Liver (tissue), 9 donors: ENCODE measurements around the gene ABHD12. TPM values are rescaled to one million over a fixed set of nuclear protein-coding genes. Genes with fewer than 3 reads are reported as not detected.

Source experiments
- DNase-seq: peaks from one replicate; pipeline ENCODE4 v3.0.0-alpha.2; 2017; ENCODE audit warnings: low spot score
- H3K27ac ChIP-seq, 2 donors: one replicate each; pipeline ENCODE4 v1.7.0; 2013; ENCODE audit warnings: inconsistent platforms in 2 of 2, low read length in 2 of 2, control low read depth in 1 of 2, low read depth in 1 of 2, mild to moderate bottlenecking in 1 of 2
- H3K27me3 ChIP-seq, 4 donors: one replicate each; pipeline versions ENCODE4 v1.6.1 to v1.7.0; 2013; ENCODE audit warnings: low read length in 3 of 4, inconsistent platforms in 1 of 4, mild to moderate bottlenecking in 1 of 4, moderate library complexity in 1 of 4; ENCODE audit not compliant: control insufficient read depth in 4 of 4, insufficient read depth in 4 of 4
- H3K36me3 ChIP-seq, 4 donors: one replicate each; pipeline versions ENCODE4 v1.6.1 to v1.7.0; 2013; ENCODE audit warnings: low read length in 3 of 4, mild to moderate bottlenecking in 3 of 4, low read depth in 1 of 4, moderate library complexity in 1 of 4; ENCODE audit not compliant: control insufficient read depth in 4 of 4, insufficient read depth in 3 of 4
- H3K4me1 ChIP-seq, 4 donors: one replicate each; pipeline versions ENCODE4 v1.6.1 to v1.7.0; 2013; ENCODE audit warnings: low read length in 3 of 4, mild to moderate bottlenecking in 3 of 4, moderate library complexity in 1 of 4; ENCODE audit not compliant: control insufficient read depth in 4 of 4, insufficient read depth in 4 of 4
- H3K4me3 ChIP-seq, 3 donors: one replicate each; pipeline versions ENCODE4 v1.6.1 to v1.7.0; 2013; ENCODE audit warnings: low read length in 3 of 3, control low read depth in 1 of 3, low read depth in 1 of 3, mild to moderate bottlenecking in 1 of 3
- H3K9ac ChIP-seq, 2 donors: one replicate each; pipeline ENCODE4 v1.7.0; 2013; ENCODE audit warnings: low read length in 2 of 2, mild to moderate bottlenecking in 2 of 2, moderate library complexity in 2 of 2, control low read depth in 1 of 2, low read depth in 1 of 2
- H3K9me3 ChIP-seq, 4 donors: one replicate each; pipeline versions ENCODE4 v1.6.1 to v1.7.0; 2013; ENCODE audit warnings: low read length in 3 of 4; ENCODE audit not compliant: control insufficient read depth in 4 of 4
- CTCF ChIP-seq: fragments of 150-350 bp; IDR thresholded peaks from 2 replicates; pipeline ENCODE4 v1.5.1; 2017; ENCODE audit warnings: improper control_type of control experiment, low read depth, low read length; ENCODE audit not compliant: missing input control
- EGR1 ChIP-seq, 2 donors: IDR thresholded peaks; 2 replicates each; pipeline ENCODE4 v1.6.1; 2016 to 2018; ENCODE audit warnings: antibody characterized with exemption in 2 of 2, low read depth in 2 of 2
- FOXA1 ChIP-seq: IDR thresholded peaks from 2 replicates; pipeline ENCODE4 v1.6.1; 2016; ENCODE audit warnings: antibody characterized with exemption
- GABPA ChIP-seq, 2 donors: IDR thresholded peaks in 1 of 2; conservative IDR thresholded peaks in 1 of 2; 2 replicates each; pipeline ENCODE4 v1.6.1; 2016; ENCODE audit warnings: antibody characterized with exemption in 2 of 2, mild to moderate bottlenecking in 1 of 2, moderate library complexity in 1 of 2
- HNF4A ChIP-seq, 2 donors: conservative IDR thresholded peaks; 2 replicates each; pipeline ENCODE4 v1.6.1; 2016; ENCODE audit warnings: antibody characterized with exemption in 2 of 2, mild to moderate bottlenecking in 2 of 2
- HNF4G ChIP-seq: IDR thresholded peaks from 2 replicates; pipeline ENCODE4 v1.6.1; 2016; ENCODE audit warnings: antibody characterized with exemption
- NR2F2 ChIP-seq: IDR thresholded peaks from 2 replicates; pipeline ENCODE4 v1.6.1; 2016; ENCODE audit warnings: antibody characterized with exemption
- RAD21 ChIP-seq, 2 donors: IDR thresholded peaks; 2 replicates each; pipeline ENCODE4 v1.6.1; 2016; ENCODE audit warnings: antibody characterized with exemption in 2 of 2, mild to moderate bottlenecking in 2 of 2
- REST ChIP-seq: IDR thresholded peaks from 2 replicates; pipeline ENCODE4 v1.6.1; 2016; ENCODE audit warnings: antibody characterized with exemption, mild to moderate bottlenecking
- RXRA ChIP-seq, 2 donors: IDR thresholded peaks; 2 replicates each; pipeline ENCODE4 v1.6.1; 2017 to 2018; ENCODE audit warnings: antibody characterized with exemption in 2 of 2, mild to moderate bottlenecking in 1 of 2
- SP1 ChIP-seq: IDR thresholded peaks from 2 replicates; pipeline ENCODE4 v1.6.1; 2018; ENCODE audit warnings: antibody characterized with exemption, mild to moderate bottlenecking
- TAF1 ChIP-seq: conservative IDR thresholded peaks from 2 replicates; pipeline ENCODE4 v1.6.1; 2016; ENCODE audit warnings: antibody characterized with exemption, mild to moderate bottlenecking
- YY1 ChIP-seq: IDR thresholded peaks from 2 replicates; pipeline ENCODE4 v1.6.1; 2016; ENCODE audit warnings: antibody characterized with exemption, mild to moderate bottlenecking
- ZBTB33 ChIP-seq: IDR thresholded peaks from 2 replicates; pipeline ENCODE4 v1.6.1; 2016; ENCODE audit warnings: antibody characterized with exemption
- WGBS: extraction: QIAGEN DNeasy Blood & Tissue Kit; methylation state at CpG from one replicate; pipeline ENCODE4 v1.1.7; 2013; 5-methylcytosine and 5-hydroxymethylcytosine counted together
- polyA plus RNA-seq, 2 donors: library from polyadenylated mRNA; stranded (reverse) in 1 of 2; unstranded in 1 of 2; fragments of 200-250 nt in 1 of 2; fragments of >200 nt in 1 of 2; fragmentation: Nextera tagmentation in 1 of 2; extraction: Ambion mirVana in 1 of 2; gene quantifications; one replicate each; pipeline versions ENCODE4 v1.2.1 to v1.2.3, GENCODE V29; 2013 to 2015
- total RNA-seq, 2 donors: library from RNA; depleted of rRNA; stranded (reverse); fragments of >200 nt; gene quantifications; one replicate each; pipeline ENCODE4 v1.2.3, GENCODE V29; 2014
- TF ChIP-seq, protein P1 (sequence below): IDR thresholded peaks from 2 replicates; pipeline ENCODE4 v1.6.1; 2016; ENCODE audit warnings: antibody characterized with exemption
- TF ChIP-seq, protein P2 (sequence below): IDR thresholded peaks from 2 replicates; pipeline ENCODE4 v1.6.1; 2016; ENCODE audit warnings: antibody characterized with exemption
- donor health status: healthy.
- donor health status: healthy.
- donor health status: healthy.
- donor health status: healthy.
- donor health status: healthy.

Gene ABHD12
- total and polyA plus RNA-seq, 4 donors: 11.1 to 15.4 (median 12.9) TPM

DNA sequence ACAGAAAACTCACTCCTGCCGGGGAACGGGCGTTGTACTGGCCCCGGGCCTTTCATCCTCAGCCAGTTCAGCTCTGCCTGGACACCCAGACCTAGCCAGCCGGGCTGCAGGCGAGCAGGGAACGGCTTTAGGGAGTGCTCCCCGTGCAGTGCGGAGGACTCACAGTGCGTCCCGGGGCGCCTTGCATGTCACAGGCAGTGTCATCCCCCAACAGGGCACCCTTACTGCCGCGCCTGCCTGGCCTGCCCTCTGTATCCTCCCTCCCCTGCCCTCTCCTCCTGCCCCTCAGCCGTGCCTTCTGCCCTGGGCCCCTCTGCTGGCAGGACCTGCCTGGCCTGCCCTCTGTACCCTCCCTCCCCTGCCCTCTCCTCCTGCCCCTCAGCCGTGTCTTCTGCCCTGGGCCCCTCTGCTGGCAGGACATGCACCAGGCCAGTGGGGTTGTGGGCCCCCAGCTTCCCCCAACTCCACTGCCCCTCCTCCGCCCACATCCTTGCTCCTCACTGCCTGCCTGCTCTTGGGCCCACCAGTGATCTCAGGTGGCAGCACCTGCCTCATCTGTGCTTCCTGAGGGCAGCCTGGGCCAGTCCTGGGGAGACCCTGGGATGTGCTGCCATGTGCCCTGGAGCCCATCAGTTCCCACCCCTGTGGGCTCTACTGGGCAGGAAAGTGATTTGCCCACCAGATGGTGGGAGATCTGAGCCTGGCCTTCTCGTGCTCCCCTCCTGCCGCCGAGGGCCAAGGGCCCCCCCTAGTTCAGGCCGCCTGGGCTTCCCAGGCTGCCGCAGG, 99.8 kb downstream of the ABHD12 start:
- H3K27ac ChIP-seq: no peak overlapping the region
- H3K4me3 ChIP-seq: no peak overlapping the region
- no peak overlapping the region for H3K9ac ChIP-seq
- TF ChIP-seq EGR1 (IDR thresholded peaks at IDR 0.05; ENCODE audit: low read depth in 2 of 2): no peak
- TF ChIP-seq ZBTB33: no peak
- no peak for TF ChIP-seq CTCF
- no peak for TF ChIP-seq NR2F2
- TF ChIP-seq SP1: no peak
- TF ChIP-seq TAF1: no peak
- TF ChIP-seq REST: no peak
- TF ChIP-seq RXRA (IDR thresholded peaks at IDR 0.05): no peak
- no peaks in the 10 kb centered on the region for H3K9me3 ChIP-seq
- DNase-seq: no peak
- WGBS: 96% methylated on average over 22 of the region's 22 CpGs
- H3K36me3 ChIP-seq: peaks cover under 1 to 13% (median 3%) of the 10 kb centered on the region in 4 donors
- H3K4me1 ChIP-seq: peaks cover 0 to 4% (median 0%) of the 10 kb centered on the region in 4 donors
- no peaks in the 10 kb centered on the region for H3K27me3 ChIP-seq

GRCh38 chr20:25289886-25290597, 100.6 kb downstream of the ABHD12 start:
- peaks cover 2 to 14% (median 6%) of the 10 kb centered on the region in 4 donors for H3K36me3 ChIP-seq
- no peak overlapping the region for H3K27ac ChIP-seq
- H3K4me1 ChIP-seq: peaks cover 0 to 4% (median 0%) of the 10 kb centered on the region in 4 donors
- H3K4me3 ChIP-seq: no peak overlapping the region
- no peaks in the 10 kb centered on the region for H3K9me3 ChIP-seq
- no peak overlapping the region for H3K9ac ChIP-seq
- 96% methylated on average over 24 of the region's 24 CpGs for WGBS
- no peak for DNase-seq
- no peaks in the 10 kb centered on the region for H3K27me3 ChIP-seq
- TF ChIP-seq, protein P1, sequence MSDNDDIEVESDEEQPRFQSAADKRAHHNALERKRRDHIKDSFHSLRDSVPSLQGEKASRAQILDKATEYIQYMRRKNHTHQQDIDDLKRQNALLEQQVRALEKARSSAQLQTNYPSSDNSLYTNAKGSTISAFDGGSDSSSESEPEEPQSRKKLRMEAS: no peak
- TF ChIP-seq, protein P2, sequence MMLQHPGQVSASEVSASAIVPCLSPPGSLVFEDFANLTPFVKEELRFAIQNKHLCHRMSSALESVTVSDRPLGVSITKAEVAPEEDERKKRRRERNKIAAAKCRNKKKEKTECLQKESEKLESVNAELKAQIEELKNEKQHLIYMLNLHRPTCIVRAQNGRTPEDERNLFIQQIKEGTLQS: no peak
- TF ChIP-seq YY1: no peak
- TF ChIP-seq RXRA (IDR thresholded peaks at IDR 0.05): no peak
- no peak for TF ChIP-seq FOXA1
- TF ChIP-seq TAF1: no peak
- TF ChIP-seq REST: no peak
- TF ChIP-seq HNF4G: no peak
- TF ChIP-seq RAD21 (IDR thresholded peaks at IDR 0.05): no peak
- no peak for TF ChIP-seq SP1
- no peak for TF ChIP-seq ZBTB33
- no peak for TF ChIP-seq GABPA (IDR thresholded peaks at IDR 0.05 in 1 of 2, conservative IDR thresholded peaks at IDR 0.05 in 1 of 2)
- no peak for TF ChIP-seq HNF4A (conservative IDR thresholded peaks at IDR 0.05)
